HAP-1 (cell line): ENCODE results near the gene GYG1.

Experiments used
- DNase-seq, 2 experiments: peaks; one replicate each; pipeline ENCODE4 v3.0.0-alpha.2; 2016 to 2020; ENCODE audit warnings: low spot score in 2 of 2
- H3K27me3 ChIP-seq: fragments of 250-450 bp; sonication (Bioruptor Pico); 2 replicates; pipeline ENCODE4 v1.5.1; 2020; ENCODE audit warnings: low read depth, mild to moderate bottlenecking, moderate library complexity
- H3K36me3 ChIP-seq: fragments of 250-450 bp; sonication (Bioruptor Pico); replicated peaks from 2 replicates; pipeline ENCODE4 v1.5.1; 2020; ENCODE audit warnings: mild to moderate bottlenecking
- H3K4me1 ChIP-seq: fragments of 250-450 bp; sonication (Bioruptor Pico); 2 replicates; pipeline ENCODE4 v1.5.1; 2020; ENCODE audit warnings: mild to moderate bottlenecking
- H3K4me3 ChIP-seq: fragments of 250-450 bp; sonication (Bioruptor Pico); 2 replicates; pipeline ENCODE4 v1.5.1; 2020; ENCODE audit warnings: mild to moderate bottlenecking, moderate library complexity
- H3K9me3 ChIP-seq: fragments of 250-450 bp; sonication (Bioruptor Pico); 2 replicates; pipeline ENCODE4 v1.5.1; 2020; ENCODE audit warnings: mild to moderate bottlenecking, moderate library complexity
- in situ Hi-C: fragments of 300-500 bp; cut with MboI; formaldehyde crosslinking; loops from 3 replicates; pipeline ENCODE4 v1.14.3; 2020; ENCODE audit warnings: low sequenced_read_pairs, inconsistent platforms, mixed read lengths

Gene GYG1

GRCh38 chr3:149013726-149014125 lies 22.4 kb downstream of the GYG1 start:
- H3K4me3 ChIP-seq, result no peak overlapping the region
- no peaks in the 10 kb centered on the region for H3K27me3 ChIP-seq
- H3K36me3 ChIP-seq, result peaks cover 20% of the 10 kb centered on the region
- in situ Hi-C loops, result no loop called here
- H3K9me3 ChIP-seq, result no peaks in the 10 kb centered on the region
- peaks cover 2% of the 10 kb centered on the region; the same call in 1 of the 2 replicates for H3K4me1 ChIP-seq
- DNase-seq, result no peak

- Histone ChIP-seq H3K9me3 (no peaks in the 10 kb centered on the region), H3K4me3 (no peak overlapping the region), H3K36me3 (peaks cover 9% of the 10 kb centered on the region), H3K4me1 (peaks cover 13% of the 10 kb centered on the region), H3K27me3 (no peaks in the 10 kb centered on the region)
- in situ Hi-C loops, result no loop called here
- no peak for DNase-seq
Observed at GRCh38 chr3:149015393-149015792, 24.1 kb downstream of the GYG1 start.

GRCh38 chr3:149016242-149016641 lies 24.9 kb downstream of the GYG1 start:
- Histone ChIP-seq H3K36me3 (peaks cover 5% of the 10 kb centered on the region), H3K4me1 (peaks cover 22% of the 10 kb centered on the region), H3K4me3 (no peak overlapping the region), H3K27me3 (no peaks in the 10 kb centered on the region), H3K9me3 (no peaks in the 10 kb centered on the region)
- in situ Hi-C loops, result no loop called here
- no peak for DNase-seq

GRCh38 chr3:149016669-149017541 lies 25.6 kb downstream of the GYG1 start:
- no peaks in the 10 kb centered on the region for H3K27me3 ChIP-seq
- no peak for DNase-seq
- H3K9me3 ChIP-seq, result no peaks in the 10 kb centered on the region
- in situ Hi-C loops, result no loop called here
- peaks cover 25% of the 10 kb centered on the region for H3K4me1 ChIP-seq
- no peak overlapping the region for H3K4me3 ChIP-seq
- peaks cover 5% of the 10 kb centered on the region for H3K36me3 ChIP-seq

GRCh38 chr3:149018247-149018646 lies 26.9 kb downstream of the GYG1 start:
- Histone ChIP-seq H3K4me3 (no peak overlapping the region), H3K27me3 (no peaks in the 10 kb centered on the region), H3K9me3 (no peaks in the 10 kb centered on the region), H3K4me1 (peaks cover 25% of the 10 kb centered on the region), H3K36me3 (peaks cover 2% of the 10 kb centered on the region; the same call in 1 of the 2 replicates)
- in situ Hi-C loops, result no loop called here
- DNase-seq, result no peak

GRCh38 chr3:149019580-149019979 lies 28.2 kb downstream of the GYG1 start:
- Histone ChIP-seq H3K27me3 (no peaks in the 10 kb centered on the region), H3K4me1 (peaks cover 25% of the 10 kb centered on the region), H3K9me3 (no peaks in the 10 kb centered on the region), H3K4me3 (no peak overlapping the region), H3K36me3 (peaks cover 14% of the 10 kb centered on the region)
- DNase-seq, result no peak
- in situ Hi-C loops, result no loop called here

GRCh38 chr3:149020196-149020838 lies 29.0 kb downstream of the GYG1 start:
- H3K4me3 ChIP-seq, result no peak overlapping the region
- DNase-seq, result peak; percentile 68 to 93
- no peaks in the 10 kb centered on the region for H3K27me3 ChIP-seq
- peaks cover 25% of the 10 kb centered on the region for H3K4me1 ChIP-seq
- H3K36me3 ChIP-seq, result peaks cover 21% of the 10 kb centered on the region
- in situ Hi-C loops, result no loop called here
- H3K9me3 ChIP-seq, result peaks cover 5% of the 10 kb centered on the region; the same call in 1 of the 2 replicates

GRCh38 chr3:149020839-149021252 lies 29.5 kb downstream of the GYG1 start:
- Histone ChIP-seq H3K36me3 (peaks cover 26% of the 10 kb centered on the region), H3K4me3 (no peak overlapping the region)
- in situ Hi-C loops, result no loop called here

GRCh38 chr3:149021830-149022229 lies 30.5 kb downstream of the GYG1 start:
- Histone ChIP-seq H3K4me1 (peaks cover 25% of the 10 kb centered on the region), H3K36me3 (peaks cover 36% of the 10 kb centered on the region), H3K27me3 (no peaks in the 10 kb centered on the region), H3K9me3 (peaks cover 5% of the 10 kb centered on the region; the same call in 1 of the 2 replicates), H3K4me3 (no peak overlapping the region)
- in situ Hi-C loops, result no loop called here
- DNase-seq, result no peak

More at GRCh38 chr3:149020839-149021252, 29.5 kb downstream of the GYG1 start:
- peaks cover 25% of the 10 kb centered on the region for H3K4me1 ChIP-seq
- DNase-seq, result peak; percentile 47 to 53
- H3K27me3 ChIP-seq, result no peaks in the 10 kb centered on the region
- peaks cover 5% of the 10 kb centered on the region; the same call in 1 of the 2 replicates for H3K9me3 ChIP-seq

GRCh38 chr3:149023951-149024350 lies 32.6 kb downstream of the GYG1 start:
- no peak overlapping the region for H3K4me3 ChIP-seq
- H3K36me3 ChIP-seq, result peaks cover 49% of the 10 kb centered on the region
- in situ Hi-C loops, result no loop called here
- peaks cover 5% of the 10 kb centered on the region; the same call in 1 of the 2 replicates for H3K9me3 ChIP-seq
- H3K4me1 ChIP-seq, result peaks cover 23% of the 10 kb centered on the region
- no peaks in the 10 kb centered on the region for H3K27me3 ChIP-seq
- no peak for DNase-seq

- no peaks in the 10 kb centered on the region; the same call in 1 of the 2 replicates for H3K4me1 ChIP-seq
- no peaks in the 10 kb centered on the region for H3K27me3 ChIP-seq
- H3K36me3 ChIP-seq, result peaks cover 69% of the 10 kb centered on the region
- peaks cover 5% of the 10 kb centered on the region; the same call in 1 of the 2 replicates for H3K9me3 ChIP-seq
- H3K4me3 ChIP-seq, result no peak overlapping the region
- no peak for DNase-seq
- in situ Hi-C loops, result no loop called here
Observed at GRCh38 chr3:149026718-149027117, 35.4 kb downstream of the GYG1 start.

- no peak for DNase-seq
- Histone ChIP-seq H3K4me1 (no peaks in the 10 kb centered on the region), H3K9me3 (no peaks in the 10 kb centered on the region), H3K4me3 (no peak overlapping the region), H3K27me3 (no peaks in the 10 kb centered on the region), H3K36me3 (peaks cover 58% of the 10 kb centered on the region)
- in situ Hi-C loops, result no loop called here
Observed at GRCh38 chr3:149031096-149031495, 39.8 kb downstream of the GYG1 start.

GRCh38 chr3:149037684-149038083 lies 46.3 kb downstream of the GYG1 start:
- in situ Hi-C loops, result no loop called here
- no peaks in the 10 kb centered on the region for H3K9me3 ChIP-seq
- H3K4me1 ChIP-seq, result no peaks in the 10 kb centered on the region
- no peak for DNase-seq
- H3K36me3 ChIP-seq, result peaks cover 42% of the 10 kb centered on the region
- H3K27me3 ChIP-seq, result no peaks in the 10 kb centered on the region
- no peak overlapping the region for H3K4me3 ChIP-seq

- DNase-seq, result no peak
- H3K36me3 ChIP-seq, result peaks cover 42% of the 10 kb centered on the region
- no peak overlapping the region for H3K4me3 ChIP-seq
- in situ Hi-C loops, result no loop called here
- no peaks in the 10 kb centered on the region for H3K4me1 ChIP-seq
- no peaks in the 10 kb centered on the region for H3K27me3 ChIP-seq
- no peaks in the 10 kb centered on the region for H3K9me3 ChIP-seq
Observed at GRCh38 chr3:149038322-149038721, 47.0 kb downstream of the GYG1 start.
